Ovary (tissue), 9 donors: ENCODE data around the gene CTNNA3. TPM values are rescaled to one million over a fixed set of nuclear protein-coding genes. Genes with fewer than 3 reads are reported as not detected.

Experiments
- DNase-seq, 5 donors: peaks; one replicate each; pipeline ENCODE4 v3.0.0-alpha.2; 2019 to 2020
- H3K27ac ChIP-seq, 2 donors: fragments of 200-600 bp; one replicate each; pipeline versions ENCODE4 v1.5.1 to v1.8.0; 2019 to 2022
- H3K27me3 ChIP-seq: fragments of 200-600 bp; one replicate; pipeline ENCODE4 v1.8.0; 2022
- H3K36me3 ChIP-seq: fragments of 200-600 bp; sonication (generic); one replicate; pipeline ENCODE4 v1.5.1; 2019
- H3K4me1 ChIP-seq: one replicate; pipeline ENCODE4 v1.8.1; 2013; ENCODE audit warnings: mild to moderate bottlenecking, moderate library complexity; ENCODE audit not compliant: insufficient read depth
- H3K4me3 ChIP-seq: fragments of 200-600 bp; sonication (generic); one replicate; pipeline ENCODE4 v1.5.1; 2017
- H3K9me3 ChIP-seq, 2 donors: fragments of 200-600 bp in 1 of 2; sonication (generic) in 1 of 2; one replicate each; pipeline versions ENCODE4 v1.5.1 to v1.8.1; 2013 to 2019; ENCODE audit warnings: mild to moderate bottlenecking in 1 of 2, moderate library complexity in 1 of 2
- EP300 ChIP-seq: sonication (generic); formaldehyde crosslinking; IDR thresholded peaks from one replicate; pipeline ENCODE4 v1.6.1; 2017; ENCODE audit warnings: antibody characterized with exemption
- POLR2A ChIP-seq: fragments of 450-650 bp; IDR thresholded peaks from one replicate; pipeline ENCODE4 v1.6.1; 2017; ENCODE audit warnings: antibody characterized with exemption, mild to moderate bottlenecking, moderate library complexity
- WGBS, 3 donors: extraction: QIAGEN DNeasy Blood & Tissue Kit in 1 of 3; methylation state at CpG; one replicate each; pipeline versions ENCODE4 v1.1.5 to v1.1.7; 2013 to 2017; 5-methylcytosine and 5-hydroxymethylcytosine counted together
- intact Hi-C, 4 donors: fragments of 100-400 bp; cut with DNase I; formaldehyde crosslinking; loops; one replicate each; pipeline versions ENCODE4 v1.11.0 to v1.15.1; 2022 to 2023
- polyA plus RNA-seq, 2 donors: library from polyadenylated mRNA; stranded (reverse); fragments of 200-250 nt in 1 of 2; fragments of 350-450 nt in 1 of 2; fragmentation: Illumina TruSeq in 1 of 2; extraction: RNeasy Lipid Tissue Mini Kit (QIAGEN cat#74804) in 1 of 2; gene quantifications; one replicate each; pipeline ENCODE4 v1.2.3, GENCODE V29; 2013 to 2014
- total RNA-seq, 7 donors: library from RNA; depleted of rRNA in 2 of 7; stranded (reverse); fragments of >200 nt in 2 of 7; fragmentation: NEBNext Ultra II Directional in 3 of 7; extraction: Animal tissue kit (Norgen Biotek cat#: 25700) in 3 of 7; gene quantifications; one replicate each; pipeline versions ENCODE4 v1.1.0 to v1.2.4, GENCODE V29; 2016 to 2023
- TF ChIP-seq, protein P1 (sequence below), 3 donors: fragments of 450-650 bp in 2 of 3; fragments of 200-600 bp in 1 of 3; IDR thresholded peaks; one replicate each; pipeline versions ENCODE4 v1.5.1 to v1.8.0; 2016 to 2022; ENCODE audit warnings: antibody characterized with exemption in 3 of 3, mild to moderate bottlenecking in 1 of 3
- donor health status: DM: no; HTN: no; CAD: no; lungs with moderate emphysema.
- donor health status: DM: no; HTN: no; CAD: no.
- donor health status: Bipolar disorder and iron deficiency.
- donor health status: DM: yes; HTN: yes; CAD: no.
- donor health status: DM: no; HTN: no; CAD: no.
- donor health status: DM: yes; HTN: yes; CAD: no.

The CTNNA3 gene
- total and polyA plus RNA-seq, 9 donors = 1.9 to 9.7 (median 4.0) TPM

DNA sequence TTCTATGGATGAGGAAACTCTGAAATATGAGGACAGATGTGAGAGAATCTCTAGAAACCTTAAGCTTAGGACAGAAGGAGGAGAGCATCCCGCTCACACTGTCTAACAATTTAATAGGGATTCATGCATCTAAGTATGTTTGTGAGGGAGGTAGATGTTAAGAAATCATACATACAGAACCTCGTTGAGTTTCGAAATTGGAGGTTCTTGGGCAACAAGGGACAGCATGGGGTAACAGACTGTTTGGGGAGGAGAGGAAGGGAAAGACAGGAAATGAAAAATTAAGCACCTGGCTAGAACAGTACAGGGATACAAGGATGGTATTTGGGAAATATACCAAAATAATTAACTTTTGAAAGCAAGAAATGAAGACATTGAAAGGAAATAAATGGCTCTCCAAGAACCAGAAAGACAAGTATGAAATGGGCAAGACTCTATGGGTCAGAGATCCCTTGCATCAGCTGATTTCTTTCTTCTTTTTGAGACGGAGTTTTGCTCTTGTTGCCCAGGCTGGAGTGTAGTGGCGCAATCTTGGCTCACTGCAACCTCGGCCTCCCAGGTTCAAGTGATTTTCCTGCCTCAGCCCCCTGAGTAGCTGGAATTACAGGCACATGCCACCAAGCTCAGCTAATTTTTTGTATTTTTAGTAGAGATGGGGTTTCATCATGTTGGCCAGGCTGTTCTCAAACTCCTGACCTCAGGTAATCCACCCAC, 207.9 kb downstream of the CTNNA3 start:
- no peaks in the 10 kb centered on the region for H3K4me1 ChIP-seq
- H3K27me3 ChIP-seq = no peaks in the 10 kb centered on the region
- H3K27ac ChIP-seq = no peak overlapping the region
- TF ChIP-seq, protein P1, sequence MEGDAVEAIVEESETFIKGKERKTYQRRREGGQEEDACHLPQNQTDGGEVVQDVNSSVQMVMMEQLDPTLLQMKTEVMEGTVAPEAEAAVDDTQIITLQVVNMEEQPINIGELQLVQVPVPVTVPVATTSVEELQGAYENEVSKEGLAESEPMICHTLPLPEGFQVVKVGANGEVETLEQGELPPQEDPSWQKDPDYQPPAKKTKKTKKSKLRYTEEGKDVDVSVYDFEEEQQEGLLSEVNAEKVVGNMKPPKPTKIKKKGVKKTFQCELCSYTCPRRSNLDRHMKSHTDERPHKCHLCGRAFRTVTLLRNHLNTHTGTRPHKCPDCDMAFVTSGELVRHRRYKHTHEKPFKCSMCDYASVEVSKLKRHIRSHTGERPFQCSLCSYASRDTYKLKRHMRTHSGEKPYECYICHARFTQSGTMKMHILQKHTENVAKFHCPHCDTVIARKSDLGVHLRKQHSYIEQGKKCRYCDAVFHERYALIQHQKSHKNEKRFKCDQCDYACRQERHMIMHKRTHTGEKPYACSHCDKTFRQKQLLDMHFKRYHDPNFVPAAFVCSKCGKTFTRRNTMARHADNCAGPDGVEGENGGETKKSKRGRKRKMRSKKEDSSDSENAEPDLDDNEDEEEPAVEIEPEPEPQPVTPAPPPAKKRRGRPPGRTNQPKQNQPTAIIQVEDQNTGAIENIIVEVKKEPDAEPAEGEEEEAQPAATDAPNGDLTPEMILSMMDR (IDR thresholded peaks at IDR 0.05) = no peak
- TF ChIP-seq EP300 (no peak), POLR2A (no peak)
- WGBS, 3 donors = 85 to 92% (median 92%) methylated on average over 6 of the region's 6 CpGs
- H3K36me3 ChIP-seq = no peaks in the 10 kb centered on the region
- no peak for DNase-seq
- no peak overlapping the region for H3K4me3 ChIP-seq
- intact Hi-C loops = loop anchor here in 1 of 4 donors (5.0 kb wide), 1 partner anchor 956 kb away; no protein-coding TSS in a partner anchor
- H3K9me3 ChIP-seq = no peaks in the 10 kb centered on the region

DNA sequence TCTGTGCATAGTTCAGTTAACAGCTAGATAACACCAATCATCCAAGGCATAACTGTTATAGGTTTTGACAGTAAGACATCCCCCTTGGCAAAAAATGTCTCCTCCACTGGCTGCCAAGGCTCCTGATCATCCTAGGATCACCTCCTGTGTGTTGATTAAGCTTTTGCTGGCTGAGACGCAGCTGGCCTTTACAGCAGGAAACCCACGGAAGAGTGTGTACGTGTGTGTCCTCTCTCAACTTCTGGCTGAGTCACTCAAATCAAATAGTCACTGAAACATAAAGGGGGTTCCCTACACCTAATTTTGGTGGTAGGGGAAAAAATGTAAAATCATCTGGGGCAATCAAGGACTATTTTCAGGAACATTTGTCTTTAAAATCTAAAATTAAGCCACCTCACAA, 208.8 kb downstream of the CTNNA3 start:
- TF ChIP-seq, protein P1 (IDR thresholded peaks at IDR 0.05) = no peak
- TF ChIP-seq EP300 = no peak
- TF ChIP-seq POLR2A = no peak
- H3K9me3 ChIP-seq = no peaks in the 10 kb centered on the region
- no peaks in the 10 kb centered on the region for H3K36me3 ChIP-seq
- DNase-seq = no peak
- intact Hi-C loops = loop anchor here in 1 of 4 donors (5.0 kb wide), 1 partner anchor 955 kb away; no protein-coding TSS in a partner anchor
- no peak overlapping the region for H3K27ac ChIP-seq
- no peaks in the 10 kb centered on the region for H3K27me3 ChIP-seq
- H3K4me1 ChIP-seq = no peaks in the 10 kb centered on the region
- H3K4me3 ChIP-seq = no peak overlapping the region
- 50 to 65% (median 64%) methylated on average over 3 of the region's 3 CpGs for WGBS, 3 donors

DNA sequence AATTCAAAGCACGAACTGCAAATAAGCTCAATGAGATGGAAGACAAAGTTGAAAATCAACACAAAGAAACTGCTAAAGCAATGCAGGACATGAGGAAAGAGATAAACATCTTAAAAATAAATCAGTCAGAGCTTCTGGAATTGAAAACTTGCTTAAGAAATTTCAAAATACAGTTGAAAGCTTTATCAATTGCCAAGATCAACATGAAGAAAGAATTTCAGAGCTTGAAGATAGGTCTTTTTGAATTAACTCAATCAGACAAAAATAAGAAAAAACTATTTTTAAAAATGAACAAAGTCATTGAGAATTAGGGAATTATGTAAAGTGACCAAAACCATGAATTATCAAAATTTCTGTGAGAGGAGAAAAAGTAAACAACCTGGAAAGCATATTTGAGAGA, 218.1 kb downstream of the CTNNA3 start:
- H3K4me3 ChIP-seq = no peak overlapping the region
- H3K36me3 ChIP-seq = no peaks in the 10 kb centered on the region
- H3K9me3 ChIP-seq = no peaks in the 10 kb centered on the region
- TF ChIP-seq POLR2A = no peak
- TF ChIP-seq, protein P1 (IDR thresholded peaks at IDR 0.05) = no peak
- 91 to 97% (median 93%) methylated on average over 1 of the region's 1 CpG for whole genome bisulfite sequencing, 3 donors
- H3K27ac ChIP-seq = no peak overlapping the region
- intact Hi-C loops = no loop called here
- H3K4me1 ChIP-seq = no peaks in the 10 kb centered on the region
- no peaks in the 10 kb centered on the region for H3K27me3 ChIP-seq
- DNase-seq = no peak

DNA sequence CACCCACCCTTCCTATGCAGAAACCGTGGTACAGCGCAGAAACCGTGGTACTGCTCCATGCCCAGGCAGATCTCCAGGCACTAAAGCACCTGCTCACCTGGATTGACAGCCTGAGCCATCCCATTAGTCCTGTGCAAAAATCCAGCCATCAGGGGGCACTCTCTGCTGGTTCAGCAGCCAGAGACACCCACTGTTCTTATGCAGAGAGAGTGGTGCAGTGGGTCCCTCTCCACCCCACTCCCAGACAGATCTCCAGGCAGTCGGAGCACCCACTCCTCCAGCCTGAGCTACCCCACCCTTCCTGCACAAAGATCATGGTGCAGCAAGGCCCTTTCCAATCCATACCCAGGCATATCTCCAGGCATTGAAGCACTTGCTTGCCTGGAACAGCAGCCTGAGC, 219.8 kb downstream of the CTNNA3 start:
- no peaks in the 10 kb centered on the region for H3K36me3 ChIP-seq
- WGBS, 3 donors = 90 to 95% (median 92%) methylated on average over 4 of the region's 4 CpGs
- H3K27me3 ChIP-seq = no peaks in the 10 kb centered on the region
- H3K4me1 ChIP-seq = no peaks in the 10 kb centered on the region
- no peak overlapping the region for H3K27ac ChIP-seq
- intact Hi-C loops = no loop called here
- no peak overlapping the region for H3K4me3 ChIP-seq
- H3K9me3 ChIP-seq = no peaks in the 10 kb centered on the region
- no peak for TF ChIP-seq POLR2A
- TF ChIP-seq EP300 = no peak
- TF ChIP-seq, protein P1 (IDR thresholded peaks at IDR 0.05) = no peak
- no peak for DNase-seq
